ENCODE measurements around the gene RHBDL1.
A peak's percentile ranks its signal among the peaks of the same experiment; 100 is the strongest.
"Not testable (repeated sequence)": the region's sequence is repeated elsewhere in the genome, so short reads cannot be mapped to it uniquely, and the experiment has no call there.

The RHBDL1 gene

DNA sequence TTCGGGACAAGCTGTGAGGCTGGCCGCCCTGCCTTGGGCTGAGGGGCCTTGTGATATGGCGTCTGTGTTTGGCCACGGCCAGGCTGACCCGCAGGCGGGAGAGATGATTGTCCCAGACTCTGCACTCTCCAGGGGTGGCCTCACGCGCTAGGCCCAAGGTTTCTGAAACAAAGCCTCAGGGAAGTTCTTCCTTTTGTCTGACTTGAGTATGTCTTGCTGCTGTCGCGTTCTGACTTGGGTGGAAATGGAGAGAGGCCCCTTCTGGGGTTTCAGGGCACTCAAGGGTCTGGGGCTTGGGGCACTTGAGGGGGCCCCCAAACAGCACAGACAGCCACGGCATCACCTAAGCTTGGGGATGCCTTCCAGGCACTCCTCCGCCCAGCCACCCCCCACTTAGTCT lies 35.6 kb downstream of the RHBDL1 start:
- Histone ChIP-seq H2AFZ (no peak overlapping the region), H3K9ac (no peak overlapping the region), H3K4me1 (peaks cover 5% of the 10 kb centered on the region), H3K36me3 (ENCODE audit: control insufficient read depth, insufficient read depth, low read length) (no peaks in the 10 kb centered on the region), H3K4me3 (ENCODE audit: low read depth, low read length) (no peak overlapping the region), H3K4me2 (ENCODE audit: low read length) (no peak overlapping the region), H3K27ac (no peak overlapping the region), H3K9me3 (ENCODE audit: control insufficient read depth, low read length) (no peaks in the 10 kb centered on the region), H3K27me3 (ENCODE audit: control insufficient read depth, insufficient read depth, low read length) (peaks cover 3% of the 10 kb centered on the region), H3K79me2 (no peaks in the 10 kb centered on the region)
- TF ChIP-seq, protein P1, sequence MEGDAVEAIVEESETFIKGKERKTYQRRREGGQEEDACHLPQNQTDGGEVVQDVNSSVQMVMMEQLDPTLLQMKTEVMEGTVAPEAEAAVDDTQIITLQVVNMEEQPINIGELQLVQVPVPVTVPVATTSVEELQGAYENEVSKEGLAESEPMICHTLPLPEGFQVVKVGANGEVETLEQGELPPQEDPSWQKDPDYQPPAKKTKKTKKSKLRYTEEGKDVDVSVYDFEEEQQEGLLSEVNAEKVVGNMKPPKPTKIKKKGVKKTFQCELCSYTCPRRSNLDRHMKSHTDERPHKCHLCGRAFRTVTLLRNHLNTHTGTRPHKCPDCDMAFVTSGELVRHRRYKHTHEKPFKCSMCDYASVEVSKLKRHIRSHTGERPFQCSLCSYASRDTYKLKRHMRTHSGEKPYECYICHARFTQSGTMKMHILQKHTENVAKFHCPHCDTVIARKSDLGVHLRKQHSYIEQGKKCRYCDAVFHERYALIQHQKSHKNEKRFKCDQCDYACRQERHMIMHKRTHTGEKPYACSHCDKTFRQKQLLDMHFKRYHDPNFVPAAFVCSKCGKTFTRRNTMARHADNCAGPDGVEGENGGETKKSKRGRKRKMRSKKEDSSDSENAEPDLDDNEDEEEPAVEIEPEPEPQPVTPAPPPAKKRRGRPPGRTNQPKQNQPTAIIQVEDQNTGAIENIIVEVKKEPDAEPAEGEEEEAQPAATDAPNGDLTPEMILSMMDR (IDR thresholded peaks at IDR 0.05): no peak

DNA sequence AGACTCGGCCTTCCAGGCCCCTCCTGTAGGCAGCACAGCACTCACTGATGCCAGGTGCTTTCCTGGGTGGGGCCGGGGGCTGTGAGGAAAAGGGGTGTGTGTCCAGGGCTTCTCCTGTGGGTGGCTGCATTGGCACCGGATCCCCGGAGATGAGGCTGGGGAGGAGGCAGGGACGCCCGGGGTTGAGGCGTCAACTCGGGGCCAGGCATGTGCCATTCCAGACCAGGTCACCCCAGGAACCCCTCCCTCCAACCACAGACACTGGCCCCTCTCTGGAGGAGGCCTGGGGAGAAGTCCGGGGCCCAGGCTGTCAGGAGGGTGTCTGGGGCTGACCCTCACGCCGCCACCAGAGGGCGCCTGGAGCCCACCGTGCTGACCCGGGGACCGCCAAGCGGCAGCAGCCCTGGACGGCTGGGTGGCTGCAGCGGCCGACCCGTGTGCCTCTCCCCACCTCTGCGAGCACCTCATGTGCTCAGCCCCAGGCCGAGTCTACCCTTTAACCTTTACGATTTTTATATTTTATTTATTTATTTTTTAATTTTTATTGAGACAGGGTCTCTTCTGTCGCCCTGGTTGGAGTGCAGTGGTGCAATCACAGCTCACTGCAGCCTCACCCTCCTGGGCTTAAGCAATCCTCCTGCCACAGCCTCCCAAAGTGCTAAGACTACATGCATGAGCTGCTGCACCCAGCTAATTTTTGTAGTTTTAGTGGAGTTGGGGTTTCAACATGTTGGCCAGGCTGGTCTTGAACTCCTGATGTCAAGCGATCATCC lies 36.3 kb downstream of the RHBDL1 start:
- Histone ChIP-seq H3K27me3 (ENCODE audit: control insufficient read depth, insufficient read depth, low read length) (peaks cover 3% of the 10 kb centered on the region), H3K9me3 (ENCODE audit: control insufficient read depth, low read length) (no peaks in the 10 kb centered on the region), H3K79me2 (no peaks in the 10 kb centered on the region), H3K27ac (no peak overlapping the region), H2AFZ (no peak overlapping the region), H3K9ac (no peak overlapping the region), H3K4me1 (peaks cover 10% of the 10 kb centered on the region), H3K4me3 (ENCODE audit: low read depth, low read length) (no peak overlapping the region), H3K36me3 (ENCODE audit: control insufficient read depth, insufficient read depth, low read length) (no peaks in the 10 kb centered on the region), H3K4me2 (ENCODE audit: low read length) (no peak overlapping the region)
- TF ChIP-seq, protein P1 (IDR thresholded peaks at IDR 0.05): peak; percentile 96

DNA sequence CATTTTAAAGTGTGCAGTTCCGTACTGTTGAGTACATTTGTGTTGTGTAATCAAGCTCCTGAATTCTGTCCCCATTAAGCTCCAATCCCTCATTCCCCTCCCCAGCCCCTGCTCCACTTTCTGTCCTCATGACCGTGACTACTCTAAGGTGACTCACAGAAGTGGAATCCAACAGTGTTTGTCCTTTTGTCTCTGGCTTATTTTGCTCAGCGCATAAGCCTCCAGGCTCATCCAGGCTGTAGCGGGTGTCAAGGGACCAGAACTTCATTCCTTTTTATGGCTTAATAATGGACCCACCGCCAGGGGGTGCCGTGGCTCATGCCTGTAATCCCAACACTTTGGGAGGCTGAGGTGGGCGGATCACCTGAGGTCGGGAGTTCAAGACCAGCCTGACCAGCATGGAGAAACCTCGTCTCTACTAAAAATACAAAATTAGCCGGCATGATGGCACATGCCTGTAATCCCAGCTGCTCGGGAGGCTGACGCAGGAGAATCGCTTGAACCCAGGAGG lies 37.3 kb downstream of the RHBDL1 start:
- H3K27me3 ChIP-seq (ENCODE audit: control insufficient read depth, insufficient read depth, low read length); H3K36me3 ChIP-seq (ENCODE audit: control insufficient read depth, insufficient read depth, low read length); H3K27ac ChIP-seq; H3K79me2 ChIP-seq; H2AFZ ChIP-seq; H3K9ac ChIP-seq; H3K4me3 ChIP-seq (ENCODE audit: low read depth, low read length); H3K4me2 ChIP-seq (ENCODE audit: low read length); H3K9me3 ChIP-seq (ENCODE audit: control insufficient read depth, low read length): not testable (repeated sequence)
- peaks cover 11% of the 10 kb centered on the region for H3K4me1 ChIP-seq
- TF ChIP-seq, protein P1 (IDR thresholded peaks at IDR 0.05): peak; percentile 24

DNA sequence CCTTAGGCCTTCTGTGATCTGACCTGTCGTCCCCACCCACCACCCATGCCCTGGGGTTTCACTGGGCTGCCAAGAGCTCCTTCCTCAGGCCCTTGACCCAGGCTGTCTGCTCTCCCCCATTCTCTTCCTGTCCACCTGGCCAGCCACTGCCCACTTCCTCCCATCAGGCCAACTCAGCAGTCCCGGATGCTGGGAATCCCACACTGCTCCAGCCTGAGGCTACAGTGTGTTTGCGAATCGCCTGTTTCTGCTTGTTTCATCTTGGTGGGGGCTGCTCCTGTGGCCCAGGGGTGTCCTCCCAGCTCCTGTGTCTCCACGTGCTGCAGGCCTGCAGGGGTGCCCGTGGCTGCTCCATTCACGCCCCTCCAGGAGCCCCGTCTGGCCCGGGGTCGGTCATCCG lies 38.6 kb downstream of the RHBDL1 start:
- Histone ChIP-seq H3K9me3 (ENCODE audit: control insufficient read depth, low read length) (no peaks in the 10 kb centered on the region), H2AFZ (no peak overlapping the region), H3K4me2 (ENCODE audit: low read length) (no peak overlapping the region), H3K27ac (no peak overlapping the region), H3K4me3 (ENCODE audit: low read depth, low read length) (no peak overlapping the region), H3K79me2 (peaks cover 2% of the 10 kb centered on the region), H3K36me3 (ENCODE audit: control insufficient read depth, insufficient read depth, low read length) (no peaks in the 10 kb centered on the region), H3K4me1 (peaks cover 13% of the 10 kb centered on the region), H3K9ac (no peak overlapping the region), H3K27me3 (ENCODE audit: control insufficient read depth, insufficient read depth, low read length) (no peaks in the 10 kb centered on the region)
- TF ChIP-seq, protein P1 (IDR thresholded peaks at IDR 0.05): no peak
